ENCODE data around the gene GPC1. TPM values are rescaled to one million over a fixed set of nuclear protein-coding genes. Genes with fewer than 3 reads are reported as not detected.

Gene GPC1
- total and polyA plus RNA-seq, 5 donors: 75.8 to 118 (median 100) TPM

DNA sequence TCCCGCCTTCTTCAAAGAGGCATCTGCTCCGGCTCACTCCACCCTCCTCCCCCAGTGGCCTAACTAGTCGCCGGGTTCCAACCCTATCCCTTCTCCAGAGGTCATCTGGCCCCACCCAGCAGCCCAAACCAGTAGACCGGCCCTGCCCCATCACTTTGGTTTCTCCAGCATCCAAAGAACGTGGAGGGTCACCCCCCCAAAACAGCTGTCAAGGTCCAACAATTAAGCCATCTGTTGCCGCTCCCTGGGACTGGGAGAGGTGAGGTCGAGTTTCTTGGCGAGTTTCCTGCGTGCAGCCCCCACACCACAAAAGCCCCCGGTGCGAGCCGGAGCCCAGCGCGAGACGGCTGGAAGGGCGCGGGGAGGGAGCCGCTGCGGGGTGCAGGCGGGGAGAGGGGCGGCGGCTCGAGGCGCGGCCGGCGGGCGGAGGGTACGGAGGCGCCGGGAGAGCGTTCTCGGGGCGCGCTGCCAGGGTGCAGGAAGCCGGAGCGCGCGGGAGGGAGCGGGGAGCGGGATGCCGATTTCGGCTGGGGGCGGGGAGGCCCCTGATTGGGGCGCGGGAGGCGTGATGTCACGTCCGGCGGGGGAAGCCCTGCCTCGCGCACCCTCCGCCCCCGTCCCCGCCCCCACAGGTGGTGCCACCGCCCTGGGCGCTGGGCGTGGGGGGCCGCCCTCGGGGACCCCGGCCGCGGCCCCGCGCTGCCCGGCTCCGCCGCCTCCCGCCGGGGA is 571 bp upstream of the GPC1 start:
- Histone ChIP-seq H3K4me3 (ENCODE audit: low read length) (peak overlapping the region; percentile 76), H3K27me3 (ENCODE audit: control insufficient read depth, insufficient read depth) (no peaks in the 10 kb centered on the region), H3K27ac (ENCODE audit: low read length) (peak overlapping the region; percentile 51), H3K4me1 (ENCODE audit: control insufficient read depth, insufficient read depth, low read length) (no peaks in the 10 kb centered on the region), H3K9me3 (ENCODE audit: control insufficient read depth, low read length) (no peaks in the 10 kb centered on the region)
- WGBS: under 1% methylated on average over 71 of the region's 71 CpGs
- intact Hi-C loops (cut with DNase I): loop anchor here in 2 of 4 donors (5.0 to 10.0 kb wide), 3 partner anchors 60 to 140 kb away; no protein-coding TSS in a partner anchor
- peak; percentile 95 to 98 (median 98) for DNase-seq
- ATAC-seq: peak; percentile 81 to 89

DNA sequence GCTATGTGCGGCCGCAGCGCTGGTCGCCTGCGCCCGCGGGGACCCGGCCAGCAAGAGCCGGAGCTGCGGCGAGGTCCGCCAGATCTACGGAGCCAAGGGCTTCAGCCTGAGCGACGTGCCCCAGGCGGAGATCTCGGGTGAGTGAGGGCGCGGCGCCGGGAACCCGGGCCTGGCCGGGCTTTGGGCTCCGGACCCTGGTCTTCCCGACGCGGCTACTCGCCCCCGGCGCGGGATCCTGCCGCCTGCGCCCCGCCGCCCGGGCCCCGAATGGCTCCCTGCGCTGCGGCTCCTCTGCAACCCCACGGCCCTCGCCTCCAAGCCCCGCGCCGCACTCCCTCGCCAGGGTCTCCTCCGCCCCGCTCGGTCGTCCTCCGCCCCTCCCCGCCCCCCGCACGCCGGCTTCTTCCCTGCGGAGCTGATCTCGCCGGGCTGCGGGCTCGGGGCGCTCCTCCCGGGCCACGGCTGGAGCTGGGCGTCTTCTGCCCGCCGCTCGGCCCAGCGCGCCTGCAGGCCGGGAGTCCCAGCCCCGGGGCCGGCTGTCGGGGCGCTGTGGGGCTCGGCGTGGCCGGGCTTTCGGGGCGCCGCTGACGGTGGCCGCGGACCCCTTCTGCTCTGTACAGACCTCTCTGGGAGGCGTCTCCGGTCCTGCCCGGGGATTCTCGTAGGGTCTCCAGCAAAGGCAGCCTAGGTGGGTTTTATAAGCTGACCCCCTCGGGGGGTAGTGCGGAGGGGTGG is 652 bp downstream of the GPC1 start:
- intact Hi-C loops (cut with DNase I): loop anchor here in 3 of 4 donors (2.0 to 10.0 kb wide), 4 partner anchors 61 to 203 kb away; no protein-coding TSS in a partner anchor
- WGBS: under 1% methylated on average over 88 of the region's 88 CpGs
- no peak for ATAC-seq
- Histone ChIP-seq H3K27ac (ENCODE audit: low read length) (peak overlapping the region; percentile 68), H3K27me3 (ENCODE audit: control insufficient read depth, insufficient read depth) (no peaks in the 10 kb centered on the region), H3K4me3 (ENCODE audit: low read length) (peak overlapping the region; percentile 76), H3K9me3 (ENCODE audit: control insufficient read depth, low read length) (no peaks in the 10 kb centered on the region), H3K4me1 (ENCODE audit: control insufficient read depth, insufficient read depth, low read length) (no peaks in the 10 kb centered on the region)
- peak; percentile 39 to 76 (median 59) for DNase-seq

DNA sequence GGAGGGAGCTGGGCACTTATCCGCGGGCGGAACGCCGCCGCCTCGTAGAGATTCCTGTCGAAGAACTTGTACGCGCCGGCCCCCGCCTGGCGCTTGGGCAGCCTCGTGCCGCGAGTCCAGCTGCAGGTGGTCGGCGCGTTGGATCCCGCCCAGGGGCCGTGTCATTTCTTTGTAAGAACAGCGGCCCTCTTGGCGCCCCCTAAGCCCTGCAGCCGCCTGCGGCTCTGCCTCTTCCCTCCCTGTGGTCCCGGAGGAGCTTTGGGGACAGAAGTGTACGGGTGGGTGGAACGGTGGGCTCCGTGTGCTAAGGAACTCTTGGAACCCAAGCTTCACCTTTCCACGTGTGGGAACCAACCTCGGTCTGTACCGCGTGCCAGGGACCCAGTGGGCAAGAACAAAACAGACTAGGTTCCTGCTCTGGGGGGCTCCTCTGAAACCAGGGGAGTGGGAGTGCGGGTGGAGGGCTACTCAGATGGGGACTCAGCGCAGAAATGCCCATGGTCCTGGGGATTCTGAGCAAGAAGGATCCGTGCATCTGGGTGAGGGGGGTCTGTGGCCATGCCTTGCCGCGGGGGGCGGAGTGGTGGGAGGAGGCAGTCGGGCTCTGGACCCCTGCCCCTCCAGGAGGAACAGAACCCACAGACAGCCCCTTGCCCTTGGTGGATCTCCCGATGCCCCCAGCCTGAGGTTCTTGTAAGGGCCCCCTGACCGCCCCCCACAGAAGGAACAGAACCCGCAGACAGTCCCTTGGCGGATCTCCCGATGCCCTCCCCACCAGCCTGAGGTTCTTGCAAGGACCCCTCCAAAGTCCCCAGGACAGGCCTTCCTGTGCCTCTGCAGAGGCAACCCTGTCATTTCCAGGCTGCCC is 1.5 kb downstream of the GPC1 start:
- DNase-seq: peak; percentile 36 to 79 (median 69)
- H3K4me3 ChIP-seq (ENCODE audit: low read length): peak overlapping the region; percentile 76
- intact Hi-C loops (cut with DNase I): loop anchor here in 3 of 4 donors (2.0 to 10.0 kb wide), 4 partner anchors 62 to 204 kb away; no protein-coding TSS in a partner anchor
- ATAC-seq: no peak
- H3K9me3 ChIP-seq (ENCODE audit: control insufficient read depth, low read length): no peaks in the 10 kb centered on the region
- WGBS: 22% methylated on average over 45 of the region's 45 CpGs
- H3K4me1 ChIP-seq (ENCODE audit: control insufficient read depth, insufficient read depth, low read length): no peaks in the 10 kb centered on the region
- H3K27ac ChIP-seq (ENCODE audit: low read length): no peak overlapping the region
- H3K27me3 ChIP-seq (ENCODE audit: control insufficient read depth, insufficient read depth): no peaks in the 10 kb centered on the region

GRCh38 chr2:240437551-240437860 is 2.0 kb downstream of the GPC1 start:
- Histone ChIP-seq H3K27ac (ENCODE audit: low read length) (peak overlapping the region; percentile 20), H3K4me1 (ENCODE audit: control insufficient read depth, insufficient read depth, low read length) (no peaks in the 10 kb centered on the region), H3K9me3 (ENCODE audit: control insufficient read depth, low read length) (no peaks in the 10 kb centered on the region), H3K4me3 (ENCODE audit: low read length) (no peak overlapping the region), H3K27me3 (ENCODE audit: control insufficient read depth, insufficient read depth) (no peaks in the 10 kb centered on the region)
- WGBS: 88% methylated on average over 2 of the region's 2 CpGs
- peak; percentile 10 to 44 (median 44) for DNase-seq
- intact Hi-C loops (cut with DNase I): loop anchor here in 3 of 4 donors (2.0 to 10.0 kb wide), 4 partner anchors 63 to 205 kb away; no protein-coding TSS in a partner anchor
- ATAC-seq: no peak

GRCh38 chr2:240437861-240438809 is 2.7 kb downstream of the GPC1 start:
- no peak overlapping the region for H3K4me3 ChIP-seq (ENCODE audit: low read length)
- peak overlapping the region; percentile 20 for H3K27ac ChIP-seq (ENCODE audit: low read length)
- ATAC-seq (peak; percentile 53 to 63), DNase-seq (peak; percentile 73 to 89 (median 88))
- no peaks in the 10 kb centered on the region for H3K9me3 ChIP-seq (ENCODE audit: control insufficient read depth, low read length)
- no peaks in the 10 kb centered on the region for H3K4me1 ChIP-seq (ENCODE audit: control insufficient read depth, insufficient read depth, low read length)
- no peaks in the 10 kb centered on the region for H3K27me3 ChIP-seq (ENCODE audit: control insufficient read depth, insufficient read depth)
- 20% methylated on average over 24 of the region's 24 CpGs for WGBS
- intact Hi-C loops (cut with DNase I): loop anchor here (1.0 to 10.0 kb wide), 5 partner anchors 63 to 205 kb away; no protein-coding TSS in a partner anchor

GRCh38 chr2:240438810-240439697 is 3.6 kb downstream of the GPC1 start:
- Histone ChIP-seq H3K9me3 (ENCODE audit: control insufficient read depth, low read length) (no peaks in the 10 kb centered on the region), H3K27ac (ENCODE audit: low read length) (no peak overlapping the region), H3K27me3 (ENCODE audit: control insufficient read depth, insufficient read depth) (no peaks in the 10 kb centered on the region), H3K4me3 (ENCODE audit: low read length) (no peak overlapping the region), H3K4me1 (ENCODE audit: control insufficient read depth, insufficient read depth, low read length) (no peaks in the 10 kb centered on the region)
- WGBS: 83% methylated on average over 25 of the region's 25 CpGs
- intact Hi-C loops (cut with DNase I): loop anchor here in 3 of 4 donors (1.0 to 10.0 kb wide), 5 partner anchors 64 to 206 kb away; no protein-coding TSS in a partner anchor
- ATAC-seq (no peak), DNase-seq (peak; percentile 15 to 55 (median 51))

DNA sequence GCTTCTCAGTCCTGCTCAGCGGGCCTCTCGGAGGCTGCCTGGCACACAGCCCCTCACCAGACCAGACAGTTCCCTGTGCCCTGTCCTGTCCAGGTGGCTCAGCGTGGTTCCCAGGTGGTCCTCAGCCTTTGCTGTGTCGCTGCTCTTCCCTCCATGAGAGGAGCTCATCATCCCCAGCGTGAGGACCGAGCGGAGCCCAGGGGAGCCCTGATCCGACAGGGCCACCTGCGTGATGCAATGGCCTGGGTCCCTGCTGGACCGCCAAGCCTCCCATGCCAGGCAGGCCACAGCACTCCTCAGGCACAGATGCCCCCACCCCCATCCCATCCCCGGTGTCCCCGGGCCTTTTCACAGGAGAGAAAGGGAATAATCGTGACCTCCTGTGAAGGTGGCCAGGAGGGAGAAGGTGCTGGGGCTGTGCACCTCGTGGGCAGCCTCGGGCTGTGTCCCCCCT is 4.3 kb downstream of the GPC1 start:
- 81% methylated on average over 15 of the region's 15 CpGs for WGBS
- DNase-seq (peak; percentile 14 to 54 (median 31)), ATAC-seq (no peak)
- intact Hi-C loops (cut with DNase I): loop anchor here in 3 of 4 donors (2.0 to 10.0 kb wide), 4 partner anchors 65 to 207 kb away; no protein-coding TSS in a partner anchor
- Histone ChIP-seq H3K27ac (ENCODE audit: low read length) (no peak overlapping the region), H3K4me3 (ENCODE audit: low read length) (no peak overlapping the region), H3K4me1 (ENCODE audit: control insufficient read depth, insufficient read depth, low read length) (no peaks in the 10 kb centered on the region), H3K27me3 (ENCODE audit: control insufficient read depth, insufficient read depth) (no peaks in the 10 kb centered on the region), H3K9me3 (ENCODE audit: control insufficient read depth, low read length) (no peaks in the 10 kb centered on the region)

DNA sequence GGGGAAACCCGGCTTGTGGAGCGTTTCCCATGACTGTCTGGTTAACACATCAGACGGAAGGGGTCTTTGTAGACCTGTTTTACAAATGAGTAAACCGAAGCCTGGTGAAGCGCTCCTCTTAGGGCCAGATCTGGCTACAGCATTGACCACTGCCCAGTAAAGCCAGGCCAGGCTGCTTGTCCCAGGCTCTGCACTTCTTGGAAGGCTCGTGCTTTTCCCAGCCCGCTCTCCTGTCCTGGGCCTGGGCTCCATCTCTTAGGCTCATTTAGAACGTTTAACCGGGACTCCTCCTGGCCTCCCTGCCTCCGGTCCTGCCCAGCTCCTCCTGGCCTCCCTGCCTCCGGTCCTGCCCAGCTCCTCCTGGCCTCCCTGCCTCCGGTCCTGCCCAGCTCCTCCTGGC is 4.8 kb downstream of the GPC1 start:
- 91% methylated on average over 11 of the region's 12 CpGs for WGBS
- intact Hi-C loops (cut with DNase I): no loop called here
- ATAC-seq: no peak
- Histone ChIP-seq H3K4me1 (ENCODE audit: control insufficient read depth, insufficient read depth, low read length) (no peaks in the 10 kb centered on the region), H3K9me3 (ENCODE audit: control insufficient read depth, low read length) (no peaks in the 10 kb centered on the region), H3K27me3 (ENCODE audit: control insufficient read depth, insufficient read depth) (no peaks in the 10 kb centered on the region), H3K27ac (ENCODE audit: low read length) (no peak overlapping the region), H3K4me3 (ENCODE audit: low read length) (no peak overlapping the region)
- DNase-seq: peak in 2 of 3 donors; percentile 3 to 19

DNA sequence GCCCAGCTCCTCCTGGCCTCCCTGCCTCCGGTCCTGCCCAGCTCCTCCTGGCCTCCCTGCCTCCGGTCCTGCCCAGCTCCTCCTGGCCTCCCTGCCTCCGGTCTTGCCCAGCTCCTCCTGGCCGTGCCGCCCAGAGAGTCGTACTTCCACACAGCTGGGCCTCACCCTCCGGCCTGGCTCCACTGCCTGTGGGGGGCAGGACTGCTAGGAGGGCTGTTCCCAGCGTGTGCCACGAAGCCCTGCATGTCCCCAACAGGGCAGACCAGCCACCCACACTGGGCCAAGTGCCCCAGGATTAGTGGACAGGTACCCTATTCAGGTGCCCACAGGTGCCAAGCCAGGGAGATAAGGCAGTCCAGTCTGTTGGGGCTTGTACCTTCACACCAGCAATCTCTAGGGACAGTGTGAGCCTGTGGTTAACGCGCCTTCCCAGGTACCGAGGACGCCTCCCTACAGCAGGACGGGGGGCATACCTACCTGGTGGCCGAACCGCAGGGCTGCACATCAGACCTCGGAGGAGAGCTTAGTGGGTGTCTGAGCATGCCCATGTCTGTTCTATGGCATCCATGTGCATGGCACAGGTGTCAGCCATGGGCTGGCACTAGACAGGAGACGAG is 5.3 kb downstream of the GPC1 start:
- H3K4me1 ChIP-seq (ENCODE audit: control insufficient read depth, insufficient read depth, low read length): no peaks in the 10 kb centered on the region

More for the DNA sequence above, 5.3 kb downstream of the GPC1 start:
- DNase-seq: peak; percentile 8 to 42 (median 31)
- WGBS: 86% methylated on average over 18 of the region's 18 CpGs
- Histone ChIP-seq H3K4me3 (ENCODE audit: low read length) (no peak overlapping the region), H3K9me3 (ENCODE audit: control insufficient read depth, low read length) (no peaks in the 10 kb centered on the region), H3K27ac (ENCODE audit: low read length) (no peak overlapping the region), H3K27me3 (ENCODE audit: control insufficient read depth, insufficient read depth) (no peaks in the 10 kb centered on the region)
- intact Hi-C loops (cut with DNase I): no loop called here
- ATAC-seq: no peak

Data from right cardiac atrium (tissue), 5 donors.